Suprapubic skin (tissue), 4 donors: Measurements from ENCODE around the gene GPI. TPM values are rescaled to one million over a fixed set of nuclear protein-coding genes. Genes with fewer than 3 reads are reported as not detected.

Experiments
- DNase-seq, 2 donors: peaks; one replicate each; pipeline ENCODE4 v3.0.0-alpha.2; 2019; ENCODE audit warnings: low spot score in 2 of 2
- H3K27ac ChIP-seq: fragments of 200-600 bp; sonication (generic); one replicate; pipeline ENCODE4 v1.5.1; 2019
- H3K27me3 ChIP-seq: fragments of 200-600 bp; sonication (generic); one replicate; pipeline ENCODE4 v1.5.1; 2019
- H3K36me3 ChIP-seq: fragments of 200-600 bp; sonication (generic); one replicate; pipeline ENCODE4 v1.5.1; 2019
- H3K4me1 ChIP-seq: fragments of 200-600 bp; sonication (generic); one replicate; pipeline ENCODE4 v1.5.1; 2019
- H3K4me3 ChIP-seq: fragments of 200-600 bp; sonication (generic); one replicate; pipeline ENCODE4 v1.5.1; 2019; ENCODE audit warnings: mild to moderate bottlenecking
- H3K9me3 ChIP-seq: fragments of 200-600 bp; sonication (generic); one replicate; pipeline ENCODE4 v1.5.1; 2019
- EP300 ChIP-seq: sonication (generic); formaldehyde crosslinking; IDR thresholded peaks from one replicate; pipeline ENCODE4 v1.6.1; 2017; ENCODE audit warnings: antibody characterized with exemption
- POLR2A ChIP-seq, 2 donors: fragments of 450-650 bp; IDR thresholded peaks; one replicate each; pipeline ENCODE4 v1.6.1; 2017; ENCODE audit warnings: antibody characterized with exemption in 2 of 2, mild to moderate bottlenecking in 2 of 2, moderate library complexity in 2 of 2
- POLR2AphosphoS5 ChIP-seq, 3 donors: sonication (generic); formaldehyde crosslinking; IDR thresholded peaks; one replicate each; pipeline ENCODE4 v1.6.1; 2017; ENCODE audit warnings: antibody characterized with exemption in 3 of 3
- WGBS: methylation state at CpG from one replicate; pipeline ENCODE4 v1.1.5; 2018; 5-methylcytosine and 5-hydroxymethylcytosine counted together
- total RNA-seq, 4 donors: library from RNA; depleted of rRNA; stranded (reverse); fragments of >200 nt; gene quantifications; one replicate each; pipeline ENCODE4 v1.1.0, GENCODE V29; 2016
- TF ChIP-seq, protein P1 (sequence below), 2 donors: fragments of 200-600 bp in 1 of 2; fragments of 450-650 bp in 1 of 2; sonication (generic) in 1 of 2; IDR thresholded peaks; one replicate each; pipeline ENCODE4 v1.5.1; 2016 to 2019; ENCODE audit warnings: antibody characterized with exemption in 2 of 2, mild to moderate bottlenecking in 1 of 2, moderate library complexity in 1 of 2

The GPI gene
- total RNA-seq, 4 donors from 2014 or later: 75.8 to 219 (median 180) TPM

DNA sequence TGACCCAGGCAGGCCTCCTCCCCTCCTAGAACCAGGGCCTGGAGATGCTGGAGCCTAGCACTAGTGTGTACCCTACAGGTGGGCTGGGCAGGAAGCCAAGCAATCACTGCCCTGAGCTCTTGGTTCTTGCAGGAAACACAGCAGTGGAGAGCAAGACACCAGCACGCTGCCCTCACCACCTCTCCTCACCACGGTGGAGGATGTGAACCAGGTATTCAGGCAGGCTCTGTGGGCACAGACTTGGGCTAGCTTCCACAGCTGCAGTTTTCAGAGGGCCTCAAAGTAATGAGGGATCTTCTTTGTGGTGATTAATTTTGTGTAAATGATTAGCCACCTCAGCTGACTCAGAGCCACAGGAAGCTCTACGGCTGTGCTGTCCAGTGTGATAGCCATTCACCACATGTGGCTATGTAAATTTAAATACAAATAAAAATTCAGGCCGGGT is 13.6 kb upstream of the GPI start:
- DNase-seq: no peak
- H3K9me3 ChIP-seq: no peaks in the 10 kb centered on the region
- H3K4me3 ChIP-seq: no peak overlapping the region
- H3K27ac ChIP-seq: no peak overlapping the region
- TF ChIP-seq, protein P1, sequence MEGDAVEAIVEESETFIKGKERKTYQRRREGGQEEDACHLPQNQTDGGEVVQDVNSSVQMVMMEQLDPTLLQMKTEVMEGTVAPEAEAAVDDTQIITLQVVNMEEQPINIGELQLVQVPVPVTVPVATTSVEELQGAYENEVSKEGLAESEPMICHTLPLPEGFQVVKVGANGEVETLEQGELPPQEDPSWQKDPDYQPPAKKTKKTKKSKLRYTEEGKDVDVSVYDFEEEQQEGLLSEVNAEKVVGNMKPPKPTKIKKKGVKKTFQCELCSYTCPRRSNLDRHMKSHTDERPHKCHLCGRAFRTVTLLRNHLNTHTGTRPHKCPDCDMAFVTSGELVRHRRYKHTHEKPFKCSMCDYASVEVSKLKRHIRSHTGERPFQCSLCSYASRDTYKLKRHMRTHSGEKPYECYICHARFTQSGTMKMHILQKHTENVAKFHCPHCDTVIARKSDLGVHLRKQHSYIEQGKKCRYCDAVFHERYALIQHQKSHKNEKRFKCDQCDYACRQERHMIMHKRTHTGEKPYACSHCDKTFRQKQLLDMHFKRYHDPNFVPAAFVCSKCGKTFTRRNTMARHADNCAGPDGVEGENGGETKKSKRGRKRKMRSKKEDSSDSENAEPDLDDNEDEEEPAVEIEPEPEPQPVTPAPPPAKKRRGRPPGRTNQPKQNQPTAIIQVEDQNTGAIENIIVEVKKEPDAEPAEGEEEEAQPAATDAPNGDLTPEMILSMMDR (IDR thresholded peaks at IDR 0.05): no peak
- TF ChIP-seq EP300: no peak
- no peak for TF ChIP-seq POLR2A (IDR thresholded peaks at IDR 0.05)
- no peak for TF ChIP-seq POLR2AphosphoS5 (IDR thresholded peaks at IDR 0.05)
- WGBS: 100% methylated on average over 4 of the region's 4 CpGs
- no peaks in the 10 kb centered on the region for H3K27me3 ChIP-seq
- no peaks in the 10 kb centered on the region for H3K4me1 ChIP-seq
- H3K36me3 ChIP-seq: peaks cover 62% of the 10 kb centered on the region

DNA sequence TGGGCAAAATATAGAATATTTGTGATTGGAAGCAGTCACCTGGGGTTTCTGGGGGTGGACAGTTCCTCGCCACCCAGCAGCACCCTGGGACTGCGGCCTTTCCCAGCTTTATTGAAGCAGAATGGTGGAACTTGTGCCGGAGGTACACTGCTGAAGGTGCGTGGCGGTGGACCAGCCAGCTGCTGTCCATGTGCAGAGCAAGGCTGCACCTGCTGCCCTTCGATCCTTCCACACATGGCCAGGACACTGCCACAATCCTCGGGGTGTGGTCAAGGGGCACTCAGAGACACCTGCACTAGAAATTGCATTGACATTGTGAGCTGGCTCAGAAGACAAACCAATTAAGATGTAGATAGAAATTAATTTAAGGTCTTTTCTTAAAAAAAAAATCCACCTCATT is 11.4 kb upstream of the GPI start:
- H3K4me1 ChIP-seq: peaks cover 2% of the 10 kb centered on the region
- H3K36me3 ChIP-seq: peaks cover 49% of the 10 kb centered on the region
- no peak overlapping the region for H3K27ac ChIP-seq
- no peak overlapping the region for H3K4me3 ChIP-seq
- H3K27me3 ChIP-seq: no peaks in the 10 kb centered on the region
- no peak for TF ChIP-seq EP300
- no peak for DNase-seq
- H3K9me3 ChIP-seq: no peaks in the 10 kb centered on the region
- WGBS: 92% methylated on average over 7 of the region's 7 CpGs

DNA sequence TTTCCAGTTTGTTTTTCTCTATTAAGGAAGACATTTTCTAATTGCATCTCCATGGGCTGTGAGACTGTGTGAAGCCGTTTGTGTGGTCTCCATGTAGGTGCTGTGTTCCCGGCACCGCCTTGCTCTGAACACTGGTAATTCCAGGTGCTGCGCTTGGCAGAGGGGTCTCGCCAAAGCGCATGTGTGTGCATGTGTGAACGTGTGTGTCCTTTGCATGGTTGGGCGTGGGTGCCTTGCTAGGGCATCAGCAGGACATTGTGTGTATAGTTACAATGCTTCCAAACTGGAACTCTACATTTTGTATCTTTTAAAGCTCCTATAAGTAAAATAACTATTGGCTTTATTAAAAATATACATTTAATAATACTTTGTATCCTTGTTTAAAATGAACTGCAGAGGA is 9.8 kb upstream of the GPI start:
- no peak for DNase-seq
- Histone ChIP-seq H3K27ac (no peak overlapping the region), H3K9me3 (no peaks in the 10 kb centered on the region), H3K36me3 (peaks cover 34% of the 10 kb centered on the region), H3K4me3 (no peak overlapping the region), H3K4me1 (peaks cover 15% of the 10 kb centered on the region), H3K27me3 (no peaks in the 10 kb centered on the region)
- 86% methylated on average over 8 of the region's 8 CpGs for WGBS
- TF ChIP-seq EP300 (no peak), POLR2A (IDR thresholded peaks at IDR 0.05) (no peak), POLR2AphosphoS5 (IDR thresholded peaks at IDR 0.05) (no peak)
- TF ChIP-seq, protein P1 (IDR thresholded peaks at IDR 0.05): no peak

DNA sequence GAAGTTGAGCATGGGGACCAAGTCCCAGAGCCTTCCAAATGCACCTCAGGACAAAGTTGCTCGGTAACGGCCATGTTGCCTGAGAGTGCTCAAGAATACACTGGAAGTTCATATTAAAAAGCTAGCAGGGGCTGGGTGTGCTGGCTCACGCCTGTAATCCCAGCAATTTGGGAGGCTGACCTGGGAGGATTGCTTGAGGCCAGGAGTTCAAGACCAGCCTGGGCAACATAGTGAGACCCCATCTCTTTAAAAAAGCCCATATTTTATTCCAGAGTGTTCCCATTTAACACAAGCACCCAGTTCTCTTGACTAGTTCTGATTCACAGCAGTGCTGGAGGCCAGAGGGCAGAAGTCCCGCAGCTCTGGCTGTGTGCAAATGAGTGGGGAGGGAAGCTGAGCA is 8.1 kb upstream of the GPI start:
- Histone ChIP-seq H3K36me3 (peaks cover 23% of the 10 kb centered on the region), H3K9me3 (no peaks in the 10 kb centered on the region), H3K4me3 (no peak overlapping the region), H3K27ac (no peak overlapping the region), H3K27me3 (no peaks in the 10 kb centered on the region), H3K4me1 (peaks cover 15% of the 10 kb centered on the region)
- WGBS: 100% methylated on average over 3 of the region's 4 CpGs
- no peak for DNase-seq
- no peak for TF ChIP-seq POLR2AphosphoS5 (IDR thresholded peaks at IDR 0.05)
- no peak for TF ChIP-seq EP300
- TF ChIP-seq POLR2A (IDR thresholded peaks at IDR 0.05): no peak
- TF ChIP-seq, protein P1 (IDR thresholded peaks at IDR 0.05): no peak

DNA sequence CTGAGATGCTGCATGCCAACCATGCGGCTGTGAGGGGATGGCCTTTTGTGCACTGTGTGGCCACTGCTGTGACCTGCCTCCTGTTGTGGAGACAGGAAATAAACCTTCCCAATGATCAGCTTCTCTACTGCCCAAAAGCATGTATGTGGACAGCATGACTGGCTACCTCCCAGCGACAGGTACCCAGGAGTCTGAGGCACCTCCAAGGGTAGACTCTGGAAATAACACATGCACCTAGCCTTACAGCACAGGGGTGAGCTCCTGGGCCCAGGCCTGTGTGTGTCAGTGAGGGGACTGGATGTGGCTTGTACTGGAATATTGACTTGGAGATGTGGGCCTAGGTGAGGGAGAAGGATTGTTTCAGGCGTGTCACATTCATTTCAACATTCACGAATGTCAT is 7.6 kb upstream of the GPI start:
- H3K27me3 ChIP-seq: no peaks in the 10 kb centered on the region
- H3K9me3 ChIP-seq: no peaks in the 10 kb centered on the region
- H3K27ac ChIP-seq: no peak overlapping the region
- no peak for TF ChIP-seq EP300
- TF ChIP-seq POLR2AphosphoS5 (IDR thresholded peaks at IDR 0.05): no peak
- no peak overlapping the region for H3K4me3 ChIP-seq
- H3K4me1 ChIP-seq: peaks cover 15% of the 10 kb centered on the region
- peaks cover 18% of the 10 kb centered on the region for H3K36me3 ChIP-seq
- WGBS: 84% methylated on average over 2 of the region's 4 CpGs
- no peak for DNase-seq

DNA sequence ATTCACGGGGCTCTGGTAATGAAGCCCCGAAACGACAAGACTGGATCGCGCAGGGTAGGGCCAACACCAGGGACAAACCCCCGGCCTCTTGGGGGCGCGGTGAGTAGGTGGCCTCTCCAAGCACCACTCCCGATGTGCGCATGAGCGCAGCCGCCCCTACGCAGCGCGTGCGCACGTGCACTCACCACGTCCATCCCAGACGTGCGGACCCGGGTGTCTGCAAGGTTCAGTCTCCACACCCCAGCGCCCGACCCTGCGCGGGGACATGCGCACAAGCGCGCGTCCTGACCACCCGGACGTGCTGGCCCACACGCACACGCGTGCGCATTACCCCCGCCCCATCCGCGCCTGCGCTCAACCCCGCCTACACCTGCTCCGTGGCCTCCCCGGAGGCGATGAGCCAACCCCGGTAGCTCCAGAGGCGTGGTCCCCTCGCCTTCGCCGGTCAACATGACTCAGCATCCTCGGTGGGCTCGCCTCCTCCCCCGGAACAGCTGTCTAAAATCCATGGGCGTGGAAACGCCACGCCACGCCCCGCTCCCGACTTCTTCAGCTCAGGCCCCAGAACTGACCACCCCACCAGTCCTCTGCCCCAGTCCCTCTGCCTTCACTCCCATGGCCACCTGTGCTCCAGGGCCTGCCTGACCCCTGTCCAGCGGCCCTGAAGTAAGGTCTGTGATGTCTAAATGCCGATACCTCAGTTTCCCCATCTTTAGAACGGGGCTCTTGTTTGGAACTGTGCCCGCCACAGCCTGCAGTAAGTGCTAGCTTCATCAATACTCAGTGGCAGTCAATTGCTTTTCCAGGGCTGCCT is 5.6 kb upstream of the GPI start:
- H3K27me3 ChIP-seq: no peaks in the 10 kb centered on the region
- peak overlapping the region; percentile 68 for H3K27ac ChIP-seq
- no peak for TF ChIP-seq EP300
- no peak for TF ChIP-seq POLR2A (IDR thresholded peaks at IDR 0.05)
- TF ChIP-seq, protein P1 (IDR thresholded peaks at IDR 0.05): peak in 1 of 2 donors; percentile 42
- TF ChIP-seq POLR2AphosphoS5 (IDR thresholded peaks at IDR 0.05): peak in 1 of 3 donors; percentile 51
- peaks cover 3% of the 10 kb centered on the region for H3K36me3 ChIP-seq
- DNase-seq: peak; percentile 95
- peak overlapping the region; percentile 49 for H3K4me3 ChIP-seq
- H3K4me1 ChIP-seq: peaks cover 16% of the 10 kb centered on the region
- WGBS: 14% methylated on average over 17 of the region's 61 CpGs
- no peaks in the 10 kb centered on the region for H3K9me3 ChIP-seq
